Gastroesophageal sphincter (tissue), 4 donors: ENCODE measurements around the gene ZNF808. TPM values are rescaled to one million over a fixed set of nuclear protein-coding genes. Genes with fewer than 3 reads are reported as not detected.
"Not testable (repeated sequence)": the region's sequence is repeated elsewhere in the genome, so short reads cannot be mapped to it uniquely, and the experiment has no call there.

Source experiments
- ATAC-seq: fragments of 150-250 bp; one replicate; pipeline ENCODE4 v1.9.1; 2016; ENCODE audit warnings: mild to moderate bottlenecking, moderate library complexity
- H3K27ac ChIP-seq, 4 donors: fragments of 200-600 bp; sonication (generic) in 3 of 4; 1 replicate in 3 of 4; 2 replicates in 1 of 4; pipeline ENCODE4 v1.5.1; 2016 to 2019
- H3K27me3 ChIP-seq: fragments of 200-600 bp; sonication (generic); one replicate; pipeline ENCODE4 v1.5.1; 2019
- H3K36me3 ChIP-seq, 2 donors: fragments of 200-600 bp; sonication (generic); one replicate each; pipeline ENCODE4 v1.5.1; 2019; ENCODE audit warnings: control low read depth in 1 of 2
- H3K4me1 ChIP-seq, 3 donors: fragments of 200-600 bp; sonication (generic); 1 replicate in 2 of 3; 2 replicates in 1 of 3; pipeline ENCODE4 v1.5.1; 2016 to 2019; ENCODE audit warnings: control low read depth in 2 of 3
- H3K4me3 ChIP-seq, 2 donors: fragments of 200-600 bp; sonication (generic); one replicate each; pipeline ENCODE4 v1.5.1; 2019; ENCODE audit warnings: mild to moderate bottlenecking in 1 of 2, moderate library complexity in 1 of 2
- H3K9me3 ChIP-seq, 3 donors: fragments of 200-600 bp; sonication (generic); one replicate each; pipeline ENCODE4 v1.5.1; 2017 to 2019; ENCODE audit warnings: control low read depth in 2 of 3
- EP300 ChIP-seq: sonication (generic); formaldehyde crosslinking; IDR thresholded peaks from one replicate; pipeline ENCODE4 v1.6.1; 2017; ENCODE audit warnings: antibody characterized with exemption, mild to moderate bottlenecking
- POLR2A ChIP-seq, 2 donors: fragments of 450-650 bp; IDR thresholded peaks; one replicate each; pipeline ENCODE4 v1.6.1; 2017; ENCODE audit warnings: antibody characterized with exemption in 2 of 2, mild to moderate bottlenecking in 2 of 2, moderate library complexity in 1 of 2
- POLR2AphosphoS5 ChIP-seq: sonication (generic); formaldehyde crosslinking; IDR thresholded peaks from one replicate; pipeline ENCODE4 v1.6.1; 2017; ENCODE audit warnings: antibody characterized with exemption
- WGBS, 2 donors: methylation state at CpG; one replicate each; pipeline ENCODE4 v1.1.5; 2018; ENCODE audit warnings: low coverage in 1 of 2; 5-methylcytosine and 5-hydroxymethylcytosine counted together
- total RNA-seq, 4 donors: library from RNA; depleted of rRNA; stranded (reverse); fragments of >200 nt; gene quantifications; one replicate each; pipeline ENCODE4 v1.1.0, GENCODE V29; 2016
- TF ChIP-seq, protein P1 (sequence below), 4 experiments: fragments of 200-600 bp in 2 of 4; fragments of 450-650 bp in 2 of 4; sonication (generic) in 1 of 4; IDR thresholded peaks; one replicate each; pipeline ENCODE4 v1.5.1; 2017 to 2019; ENCODE audit warnings: antibody characterized with exemption in 4 of 4, mild to moderate bottlenecking in 2 of 4, moderate library complexity in 2 of 4

Gene ZNF808
- total RNA-seq, 4 donors from 2014 or later: 13.1 to 33.2 (median 22.2) TPM

DNA sequence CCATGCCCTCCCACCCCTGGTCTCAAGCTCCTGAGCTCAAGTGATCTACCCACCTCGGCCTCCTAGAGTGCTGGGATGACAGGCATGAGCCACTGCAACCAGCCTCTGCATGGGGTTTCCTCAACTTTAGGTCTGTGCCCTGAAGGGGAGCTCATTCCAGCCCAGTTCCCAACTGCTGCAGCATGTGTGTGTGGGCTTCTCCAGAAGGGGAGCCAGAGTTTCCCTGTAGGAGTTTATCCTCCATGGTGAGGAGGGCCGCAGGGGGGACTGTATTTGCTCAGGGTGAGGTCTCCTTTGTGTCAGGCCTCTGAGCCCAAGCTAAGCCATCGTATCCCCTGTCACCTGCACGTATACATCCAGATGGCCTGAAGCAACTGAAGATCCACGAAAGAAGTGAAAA lies 11.3 kb upstream of the ZNF808 start:
- Histone ChIP-seq H3K4me1 (no peaks in the 10 kb centered on the region), H3K9me3 (peaks cover 0 to 50% (median 1%) of the 10 kb centered on the region in 3 donors), H3K27ac (no peak overlapping the region), H3K4me3 (no peak overlapping the region), H3K27me3 (no peaks in the 10 kb centered on the region), H3K36me3 (peaks cover 0 to 23% of the 10 kb centered on the region in 2 donors)
- TF ChIP-seq, protein P1, sequence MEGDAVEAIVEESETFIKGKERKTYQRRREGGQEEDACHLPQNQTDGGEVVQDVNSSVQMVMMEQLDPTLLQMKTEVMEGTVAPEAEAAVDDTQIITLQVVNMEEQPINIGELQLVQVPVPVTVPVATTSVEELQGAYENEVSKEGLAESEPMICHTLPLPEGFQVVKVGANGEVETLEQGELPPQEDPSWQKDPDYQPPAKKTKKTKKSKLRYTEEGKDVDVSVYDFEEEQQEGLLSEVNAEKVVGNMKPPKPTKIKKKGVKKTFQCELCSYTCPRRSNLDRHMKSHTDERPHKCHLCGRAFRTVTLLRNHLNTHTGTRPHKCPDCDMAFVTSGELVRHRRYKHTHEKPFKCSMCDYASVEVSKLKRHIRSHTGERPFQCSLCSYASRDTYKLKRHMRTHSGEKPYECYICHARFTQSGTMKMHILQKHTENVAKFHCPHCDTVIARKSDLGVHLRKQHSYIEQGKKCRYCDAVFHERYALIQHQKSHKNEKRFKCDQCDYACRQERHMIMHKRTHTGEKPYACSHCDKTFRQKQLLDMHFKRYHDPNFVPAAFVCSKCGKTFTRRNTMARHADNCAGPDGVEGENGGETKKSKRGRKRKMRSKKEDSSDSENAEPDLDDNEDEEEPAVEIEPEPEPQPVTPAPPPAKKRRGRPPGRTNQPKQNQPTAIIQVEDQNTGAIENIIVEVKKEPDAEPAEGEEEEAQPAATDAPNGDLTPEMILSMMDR (IDR thresholded peaks at IDR 0.05): no peak
- TF ChIP-seq EP300 (no peak), POLR2A (IDR thresholded peaks at IDR 0.05) (no peak), POLR2AphosphoS5 (no peak)
- WGBS, 2 donors: 57 to 100% methylated on average over 1 of the region's 5 CpGs
- ATAC-seq: no peak

DNA sequence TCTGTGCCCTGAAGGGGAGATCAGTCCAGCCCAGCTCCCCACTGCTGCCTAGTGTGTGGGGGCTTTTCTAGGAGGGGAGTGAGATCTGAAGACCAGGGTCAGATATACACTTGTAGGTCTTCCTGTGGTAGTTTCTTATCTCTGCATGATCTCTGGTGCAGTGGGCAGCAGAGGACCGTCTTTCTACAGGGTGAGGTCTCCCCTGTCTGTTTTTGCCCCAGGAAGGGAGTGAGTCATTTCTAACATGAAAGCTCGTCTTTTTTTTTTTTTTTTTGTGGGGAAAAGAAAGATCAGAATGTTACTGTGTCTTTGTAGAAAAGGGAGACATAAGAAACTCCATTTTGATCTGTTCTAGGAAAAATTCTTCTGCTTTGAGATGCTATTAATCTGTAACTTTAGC lies 8.8 kb upstream of the ZNF808 start:
- no peak for ATAC-seq
- no peak overlapping the region for H3K27ac ChIP-seq
- peaks cover 0 to 11% of the 10 kb centered on the region in 2 donors for H3K36me3 ChIP-seq
- no peaks in the 10 kb centered on the region for H3K4me1 ChIP-seq
- no peak overlapping the region for H3K4me3 ChIP-seq
- no peak for TF ChIP-seq POLR2AphosphoS5
- TF ChIP-seq, protein P1 (IDR thresholded peaks at IDR 0.05): no peak
- no peak for TF ChIP-seq EP300
- TF ChIP-seq POLR2A (IDR thresholded peaks at IDR 0.05): no peak
- H3K27me3 ChIP-seq: no peaks in the 10 kb centered on the region
- H3K9me3 ChIP-seq: peaks cover 0 to 30% (median 1%) of the 10 kb centered on the region in 3 donors
- WGBS, 2 donors: 40 to 60% methylated on average over 1 to 2 of the region's 2 CpGs

DNA sequence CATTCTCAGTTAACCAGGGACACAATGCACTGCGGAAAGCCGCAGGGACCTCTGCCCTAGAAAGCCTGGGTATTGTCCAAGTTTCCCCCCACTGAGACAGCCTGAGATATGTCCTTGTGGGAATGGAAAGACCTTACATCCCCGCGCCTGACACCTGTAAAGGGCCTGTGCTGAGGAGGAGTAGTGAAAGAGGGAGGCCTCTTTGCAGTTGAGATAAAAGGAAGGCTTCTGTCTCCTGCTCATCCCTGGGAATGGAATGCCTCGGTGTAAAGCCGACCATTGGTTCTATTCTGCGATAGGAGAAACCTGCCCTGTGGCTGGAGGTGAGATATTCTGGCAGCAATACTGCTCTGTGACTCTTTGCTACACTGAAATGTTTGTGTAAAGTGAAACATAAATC lies 8.3 kb upstream of the ZNF808 start:
- ATAC-seq: not testable (repeated sequence)

DNA sequence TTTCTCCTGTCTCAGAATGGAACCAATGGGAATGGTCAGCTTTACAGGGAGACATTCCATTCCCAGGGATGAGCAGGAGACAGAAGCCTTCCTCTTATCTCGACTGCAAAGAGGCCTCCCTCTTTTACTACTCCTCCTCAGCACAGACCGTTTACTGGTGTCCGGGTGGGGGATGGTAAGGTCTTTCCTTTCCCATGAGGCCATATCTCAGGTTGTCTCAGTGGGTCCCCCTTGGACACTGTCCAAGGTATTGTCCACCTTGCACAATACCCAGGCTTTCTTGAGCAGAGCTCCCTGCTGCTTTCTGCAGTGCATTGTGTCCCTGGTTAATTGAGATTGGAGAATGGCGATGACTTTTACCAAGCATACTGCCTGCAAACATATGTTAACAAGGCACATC lies 7.5 kb upstream of the ZNF808 start:
- H3K36me3 ChIP-seq: peaks cover 0 to 11% of the 10 kb centered on the region in 2 donors
- no peaks in the 10 kb centered on the region for H3K27me3 ChIP-seq
- H3K4me3 ChIP-seq: no peak overlapping the region
- no peaks in the 10 kb centered on the region for H3K4me1 ChIP-seq
- H3K27ac ChIP-seq: no peak overlapping the region
- 23% methylated on average over 3 of the region's 4 CpGs; no CpG with 5 or more reads in 1 of the 2 donors for WGBS, 2 donors
- TF ChIP-seq, protein P1 (IDR thresholded peaks at IDR 0.05): no peak
- TF ChIP-seq POLR2A (IDR thresholded peaks at IDR 0.05): no peak
- no peak for TF ChIP-seq EP300
- no peak for TF ChIP-seq POLR2AphosphoS5
- ATAC-seq: no peak
- H3K9me3 ChIP-seq: peaks cover 0 to 16% (median 1%) of the 10 kb centered on the region in 3 donors

More for the DNA sequence above, 8.3 kb upstream of the ZNF808 start:
- 14 to 57% methylated on average over 2 of the region's 7 CpGs for WGBS, 2 donors
- Histone ChIP-seq H3K36me3 (peaks cover 0 to 11% of the 10 kb centered on the region in 2 donors), H3K9me3 (peaks cover 0 to 25% (median 1%) of the 10 kb centered on the region in 3 donors)
- H3K4me3 ChIP-seq, H3K27me3 ChIP-seq, H3K4me1 ChIP-seq, H3K27ac ChIP-seq: not testable (repeated sequence)

DNA sequence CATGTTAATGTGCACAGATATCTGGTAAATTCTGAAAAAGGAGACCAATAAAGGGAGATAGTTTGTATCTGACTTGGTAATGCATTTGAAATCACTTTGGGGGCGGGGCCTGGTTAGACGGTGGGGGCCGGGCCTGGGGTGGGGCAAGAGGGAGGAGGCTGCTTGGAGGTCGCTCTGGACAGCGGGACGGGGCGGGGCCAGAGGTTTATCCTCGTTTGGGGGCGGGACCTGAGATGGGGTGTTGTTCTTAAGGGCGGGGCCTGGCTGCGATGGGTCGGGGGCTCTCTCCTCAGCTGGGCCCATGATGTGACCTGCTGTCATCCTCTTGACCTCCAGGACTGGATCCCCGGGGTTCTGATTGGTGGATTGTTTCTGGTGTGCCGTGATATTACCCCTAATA lies 4.9 kb upstream of the ZNF808 start:
- Histone ChIP-seq H3K9me3 (peaks cover 0 to 7% (median 0%) of the 10 kb centered on the region in 3 donors), H3K4me1 (peaks cover 0 to 5% (median 0%) of the 10 kb centered on the region in 3 donors), H3K27ac (no peak overlapping the region), H3K4me3 (no peak overlapping the region), H3K36me3 (no peaks in the 10 kb centered on the region), H3K27me3 (no peaks in the 10 kb centered on the region)
- ATAC-seq: no peak
- 71 to 79% methylated on average over 5 to 12 of the region's 14 CpGs for WGBS, 2 donors
- TF ChIP-seq EP300 (no peak), POLR2A (IDR thresholded peaks at IDR 0.05) (no peak), POLR2AphosphoS5 (no peak)
- TF ChIP-seq, protein P1 (IDR thresholded peaks at IDR 0.05): no peak
